Pancreas (tissue), 10 donors: Measurements from ENCODE around the gene PRPSAP1. TPM values are rescaled to one million over a fixed set of nuclear protein-coding genes. Genes with fewer than 3 reads are reported as not detected.

Experiments used
- ATAC-seq, 4 donors: fragments of 200-7000 bp; cut with Tn5 transposase; one replicate each; pipeline versions ENCODE4 v1.8.0 to v1.9.1; 2020; ENCODE audit warnings: mild to moderate bottlenecking in 4 of 4, moderate library complexity in 4 of 4
- DNase-seq, 6 donors: peaks; one replicate each; pipeline ENCODE4 v3.0.0-alpha.2; 2020
- FAIRE-seq: peaks from 2 replicates; lab custom pipeline; 2012; peaks lifted over from hg19 to GRCh38; lab: Jason Lieb, UNC
- H3K27ac ChIP-seq, 4 donors: fragments of 200-600 bp; sonication (generic); 1 replicate in 3 of 4; 2 replicates in 1 of 4; pipeline versions ENCODE4 v1.5.0 to v1.8.0; 2020
- H3K27me3 ChIP-seq, 4 donors: fragments of 200-600 bp; one replicate each; pipeline ENCODE4 v1.8.0; 2021
- H3K36me3 ChIP-seq, 3 donors: fragments of 200-600 bp; sonication (generic) in 1 of 3; one replicate each; pipeline versions ENCODE4 v1.5.0 to v1.8.0; 2020 to 2021
- H3K4me1 ChIP-seq, 3 donors: fragments of 200-600 bp; one replicate each; pipeline ENCODE4 v1.8.0; 2021
- H3K4me3 ChIP-seq, 4 donors: fragments of 200-600 bp; sonication (generic) in 2 of 4; one replicate each; pipeline versions ENCODE4 v1.5.0 to v1.8.0; 2020 to 2021
- H3K9me3 ChIP-seq, 4 donors: fragments of 200-600 bp; one replicate each; pipeline ENCODE4 v1.8.0; 2021
- CTCF ChIP-seq, 4 donors: fragments of 200-600 bp; sonication (generic) in 3 of 4; IDR thresholded peaks; one replicate each; pipeline versions ENCODE4 v1.5.0 to v1.8.0; 2021; ENCODE audit warnings: antibody characterized with exemption in 4 of 4
- WGBS, 2 donors: extraction: QIAGEN DNeasy Blood & Tissue Kit; methylation state at CpG; one replicate each; pipeline ENCODE4 v1.1.7; 2013; 5-methylcytosine and 5-hydroxymethylcytosine counted together
- intact Hi-C, 3 donors: fragments of 100-400 bp; cut with DNase I; formaldehyde crosslinking; loops; one replicate each; pipeline versions ENCODE4 v1.11.1 to v1.14.2; 2022
- polyA plus RNA-seq, 2 donors: library from polyadenylated mRNA; stranded (reverse); fragments of 200-250 nt; gene quantifications; one replicate each; pipeline ENCODE4 v1.2.3, GENCODE V29; 2013
- total RNA-seq, 6 donors: library from RNA; stranded (reverse); fragmentation: NEBNext Ultra II Directional in 4 of 6; extraction: Animal tissue kit (Norgen Biotek cat#: 25700) in 4 of 6; gene quantifications; one replicate each; pipeline versions ENCODE4 v1.2.1 to v1.2.4, GENCODE V29; 2021 to 2023
- donor health status: healthy with polysubstance abuse.
- donor health status: DM: no; HTN: no; CAD: no; lungs with moderate emphysema.
- donor health status: DM: no; HTN: no; CAD: no.
- donor health status: control.
- donor health status: control.
- donor health status: Bipolar disorder and iron deficiency.
- donor health status: DM: yes; HTN: yes; CAD: no.
- donor health status: DM: no; HTN: no; CAD: no.
- donor health status: DM: no; HTN: no; CAD: no.
- donor health status: DM: yes; HTN: yes; CAD: no.

Gene PRPSAP1
- total and polyA plus RNA-seq, 8 donors = 18.5 to 43.3 (median 25.7) TPM

- H3K9me3 ChIP-seq = no peaks in the 10 kb centered on the region
- no peaks in the 10 kb centered on the region for H3K36me3 ChIP-seq
- no peak for DNase-seq
- peak overlapping the region in 1 of 4 donors; percentile 1 for H3K4me3 ChIP-seq
- H3K27ac ChIP-seq = peak overlapping the region; percentile 7 to 94 (median 90)
- ATAC-seq = no peak
- H3K4me1 ChIP-seq = peaks cover 52 to 73% (median 55%) of the 10 kb centered on the region in 3 donors
- H3K27me3 ChIP-seq = no peaks in the 10 kb centered on the region
- 36 to 37% methylated on average over 9 of the region's 9 CpGs for WGBS, 2 donors
- no peak for FAIRE-seq
- intact Hi-C loops = no loop called here
- TF ChIP-seq CTCF (IDR thresholded peaks at IDR 0.05) = no peak
Observed at GRCh38 chr17:76264425-76264754, 89.3 kb downstream of the PRPSAP1 start.

GRCh38 chr17:76263896-76264295 lies 89.8 kb downstream of the PRPSAP1 start:
- peaks cover 50 to 70% (median 52%) of the 10 kb centered on the region in 3 donors for H3K4me1 ChIP-seq
- no peaks in the 10 kb centered on the region for H3K9me3 ChIP-seq
- peak overlapping the region in 1 of 4 donors; percentile 1 for H3K4me3 ChIP-seq
- H3K27ac ChIP-seq = peak overlapping the region; percentile 82 to 94 (median 90)
- FAIRE-seq (no peak), DNase-seq (no peak), ATAC-seq (no peak)
- TF ChIP-seq CTCF (IDR thresholded peaks at IDR 0.05) = no peak
- intact Hi-C loops = no loop called here
- WGBS, 2 donors = 93% methylated on average over 5 of the region's 5 CpGs
- H3K27me3 ChIP-seq = no peaks in the 10 kb centered on the region
- no peaks in the 10 kb centered on the region for H3K36me3 ChIP-seq

GRCh38 chr17:76262732-76263344 lies 90.9 kb downstream of the PRPSAP1 start:
- H3K4me3 ChIP-seq = peak overlapping the region in 2 of 4 donors; percentile 1 to 2
- peak overlapping the region; percentile 82 to 94 (median 90) for H3K27ac ChIP-seq
- ATAC-seq (peak; percentile 29 to 50 (median 43)), DNase-seq (peak; percentile 69 to 81 (median 76)), FAIRE-seq (no peak)
- no peaks in the 10 kb centered on the region for H3K36me3 ChIP-seq
- H3K9me3 ChIP-seq = no peaks in the 10 kb centered on the region
- no peak for TF ChIP-seq CTCF (IDR thresholded peaks at IDR 0.05)
- no peaks in the 10 kb centered on the region for H3K27me3 ChIP-seq
- H3K4me1 ChIP-seq = peaks cover 44 to 59% (median 46%) of the 10 kb centered on the region in 3 donors
- 9 to 11% methylated on average over 9 of the region's 9 CpGs for WGBS, 2 donors
- intact Hi-C loops = no loop called here

- no peak for FAIRE-seq
- peaks cover 32 to 47% (median 38%) of the 10 kb centered on the region in 3 donors for H3K4me1 ChIP-seq
- H3K27ac ChIP-seq = peak overlapping the region; percentile 82 to 94 (median 90)
- H3K4me3 ChIP-seq = no peak overlapping the region
- intact Hi-C loops = no loop called here
- no peak for DNase-seq
- no peak for ATAC-seq
- H3K27me3 ChIP-seq = no peaks in the 10 kb centered on the region
- no peaks in the 10 kb centered on the region for H3K36me3 ChIP-seq
- WGBS, 2 donors = 86 to 87% methylated on average over 22 to 23 of the region's 23 CpGs
- no peaks in the 10 kb centered on the region for H3K9me3 ChIP-seq
- no peak for TF ChIP-seq CTCF (IDR thresholded peaks at IDR 0.05)
Observed at GRCh38 chr17:76261421-76262215, 92.1 kb downstream of the PRPSAP1 start.
